ENCODE results near the gene HOXA6. TPM values are rescaled to one million over a fixed set of nuclear protein-coding genes. Genes with fewer than 3 reads are reported as not detected.

The HOXA6 gene
- total RNA-seq, 2 experiments from 2014 or later, result 4.1 to 12.0 TPM

- peaks cover 11% of the 10 kb centered on the region for H3K4me1 ChIP-seq (ENCODE audit: insufficient read depth, low read length, poor library complexity, severe bottlenecking)
- no peak overlapping the region for H3K4me3 ChIP-seq (ENCODE audit: low read depth, low read length, poor library complexity, severe bottlenecking)
- intact Hi-C loops (cut with micrococcal nuclease; ENCODE audit: unreplicated experiment), result no loop called here
- no peak overlapping the region for H3K4me2 ChIP-seq (ENCODE audit: low read length)
- peaks cover 5% of the 10 kb centered on the region; the same call in 1 of the 2 replicates for H4K20me1 ChIP-seq (ENCODE audit: insufficient read depth, low read length)
- no peak for DNase-seq (ENCODE audit: low spot score)
- TF ChIP-seq CTCF (conservative IDR thresholded peaks at IDR 0.05; ENCODE audit: low read length), result no peak
- TF ChIP-seq EZH2phosphoT487 (IDR thresholded peaks at IDR 0.05; ENCODE audit: borderline replicate concordance, low read depth, low read length), result no peak
- H3K79me2 ChIP-seq (ENCODE audit: insufficient read depth, low read depth, low read length), result no peaks in the 10 kb centered on the region; the same call in 1 of the 2 replicates
- POLR2A ChIA-PET, result interaction anchor here (0.8 kb wide), 1 partner anchor 402 kb away, joined by 3 read pairs; no protein-coding TSS in a partner anchor
- CTCF ChIA-PET (ENCODE audit: unreplicated experiment), result no interaction called here
- no peak overlapping the region for H2AFZ ChIP-seq (ENCODE audit: low read length)
- no peaks in the 10 kb centered on the region for H3K9me2 ChIP-seq (ENCODE audit: insufficient read depth, low read length)
- no peaks in the 10 kb centered on the region for H3K36me3 ChIP-seq (ENCODE audit: insufficient read depth, low read length)
- H3K9me3 ChIP-seq (ENCODE audit: low read length), result no peaks in the 10 kb centered on the region
- no TSS peak for BruUV-seq (replicated peaks)
- no peak overlapping the region for H3K27ac ChIP-seq (ENCODE audit: low read depth, low read length, poor library complexity, severe bottlenecking)
These were observed 46.8 kb downstream of the HOXA6 start for GRCh38 chr7:27100694-27101170.

- TF ChIP-seq EZH2phosphoT487 (IDR thresholded peaks at IDR 0.05; ENCODE audit: borderline replicate concordance, low read depth, low read length), result no peak
- TF ChIP-seq CTCF (conservative IDR thresholded peaks at IDR 0.05; ENCODE audit: low read length), result no peak
- ChIA-PET POLR2A (interaction anchor here (0.7 to 1.0 kb wide), 3 partner anchors 14 to 1840 kb away, joined by 3 read pairs; no protein-coding TSS in a partner anchor), CTCF (ENCODE audit: unreplicated experiment) (no interaction called here)
- H2AFZ ChIP-seq (ENCODE audit: low read length), result no peak overlapping the region
- peaks cover 5% of the 10 kb centered on the region; the same call in 1 of the 2 replicates for H4K20me1 ChIP-seq (ENCODE audit: insufficient read depth, low read length)
- no peaks in the 10 kb centered on the region for H3K9me2 ChIP-seq (ENCODE audit: insufficient read depth, low read length)
- intact Hi-C loops (cut with micrococcal nuclease; ENCODE audit: unreplicated experiment), result no loop called here
- H3K27ac ChIP-seq (ENCODE audit: low read depth, low read length, poor library complexity, severe bottlenecking), result no peak overlapping the region
- no TSS peak for BruUV-seq (replicated peaks)
- no peak overlapping the region for H3K4me3 ChIP-seq (ENCODE audit: low read depth, low read length, poor library complexity, severe bottlenecking)
- H3K4me1 ChIP-seq (ENCODE audit: insufficient read depth, low read length, poor library complexity, severe bottlenecking), result peaks cover 19% of the 10 kb centered on the region
- no peak for DNase-seq (ENCODE audit: low spot score)
- H3K4me2 ChIP-seq (ENCODE audit: low read length), result no peak overlapping the region
- no peaks in the 10 kb centered on the region for H3K9me3 ChIP-seq (ENCODE audit: low read length)
- no peaks in the 10 kb centered on the region for H3K36me3 ChIP-seq (ENCODE audit: insufficient read depth, low read length)
- no peaks in the 10 kb centered on the region; the same call in 1 of the 2 replicates for H3K79me2 ChIP-seq (ENCODE audit: insufficient read depth, low read depth, low read length)
These were observed 47.9 kb downstream of the HOXA6 start for GRCh38 chr7:27099453-27100370.
